GM10248 (cell line): ENCODE results near the gene RSBN1.

Experiments
- CTCF ChIA-PET: fragments of 300-600 bp; sonication (Branson Sonifier 250); formaldehyde crosslinking; extraction: SDS; loops from one replicate; lab custom pipeline; 2021; ENCODE audit warnings: antibody characterized with exemption; lab: Yijun Ruan, JAX
- POLR2A ChIA-PET: fragments of 350-650 bp; sonication (Branson Sonifier 250); formaldehyde crosslinking; extraction: SDS; loops from one replicate; lab custom pipeline; 2020; ENCODE audit warnings: antibody characterized with exemption; lab: Yijun Ruan, JAX
- DNase-seq: peaks from one replicate; pipeline ENCODE4 v3.0.0; 2012; ENCODE audit errors: extremely low spot score
- TF ChIP-seq, protein P1 (sequence below): IDR thresholded peaks from 2 replicates; pipeline ENCODE4 v1.5.1; 2012; ENCODE audit warnings: mild to moderate bottlenecking, low read depth; ENCODE audit errors: extremely low read depth, missing control alignments, control extremely low read depth

Gene RSBN1

DNA sequence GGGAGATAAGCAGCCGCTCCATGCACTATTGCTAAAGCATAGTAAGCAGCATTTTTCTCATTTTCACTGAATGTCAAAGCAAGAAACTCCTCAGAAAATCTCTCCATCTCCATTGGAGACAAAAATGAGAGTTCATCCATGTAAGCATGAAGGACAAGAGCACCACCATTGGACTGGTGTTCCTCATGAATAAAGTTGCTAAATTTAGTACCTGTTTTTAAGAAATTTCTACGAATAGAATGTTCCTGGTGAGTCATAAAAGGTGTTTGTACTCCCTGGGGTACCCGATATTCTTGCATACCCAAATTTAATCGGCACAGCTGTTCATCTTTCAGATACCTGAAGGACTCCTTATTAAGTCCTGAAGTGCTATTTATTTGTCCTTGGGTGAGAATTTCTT lies 14.8 kb downstream of the RSBN1 start:
- no peak for DNase-seq
- TF ChIP-seq, protein P1, sequence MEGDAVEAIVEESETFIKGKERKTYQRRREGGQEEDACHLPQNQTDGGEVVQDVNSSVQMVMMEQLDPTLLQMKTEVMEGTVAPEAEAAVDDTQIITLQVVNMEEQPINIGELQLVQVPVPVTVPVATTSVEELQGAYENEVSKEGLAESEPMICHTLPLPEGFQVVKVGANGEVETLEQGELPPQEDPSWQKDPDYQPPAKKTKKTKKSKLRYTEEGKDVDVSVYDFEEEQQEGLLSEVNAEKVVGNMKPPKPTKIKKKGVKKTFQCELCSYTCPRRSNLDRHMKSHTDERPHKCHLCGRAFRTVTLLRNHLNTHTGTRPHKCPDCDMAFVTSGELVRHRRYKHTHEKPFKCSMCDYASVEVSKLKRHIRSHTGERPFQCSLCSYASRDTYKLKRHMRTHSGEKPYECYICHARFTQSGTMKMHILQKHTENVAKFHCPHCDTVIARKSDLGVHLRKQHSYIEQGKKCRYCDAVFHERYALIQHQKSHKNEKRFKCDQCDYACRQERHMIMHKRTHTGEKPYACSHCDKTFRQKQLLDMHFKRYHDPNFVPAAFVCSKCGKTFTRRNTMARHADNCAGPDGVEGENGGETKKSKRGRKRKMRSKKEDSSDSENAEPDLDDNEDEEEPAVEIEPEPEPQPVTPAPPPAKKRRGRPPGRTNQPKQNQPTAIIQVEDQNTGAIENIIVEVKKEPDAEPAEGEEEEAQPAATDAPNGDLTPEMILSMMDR = no peak
- ChIA-PET CTCF (interaction anchor here (1.2 to 3.0 kb wide), 5 partner anchors 9 to 37 kb away, joined by 3 to 11 read pairs (median 5); no protein-coding TSS in a partner anchor), POLR2A (no interaction called here)

- POLR2A ChIA-PET = interaction anchor here (0.6 to 1.3 kb wide), 2 partner anchors 15 to 18 kb away, joined by 3 read pairs; partner anchors contain the start of gene RSBN1
- TF ChIP-seq, protein P1 = no peak
- DNase-seq = no peak
- CTCF ChIA-PET = interaction anchor here (0.6 to 2.3 kb wide), 4 partner anchors 10 to 17 kb away, joined by 3 to 6 read pairs (median 5); no protein-coding TSS in a partner anchor
Measured at GRCh38 chr1:113793878-113794834, 18.1 kb downstream of the RSBN1 start.

GRCh38 chr1:113792986-113793385 lies 19.3 kb downstream of the RSBN1 start:
- POLR2A ChIA-PET = interaction anchor here (1.3 kb wide), 1 partner anchor 19 kb away, joined by 3 read pairs; the partner anchor contains the start of gene RSBN1
- TF ChIP-seq, protein P1 = no peak
- CTCF ChIA-PET = interaction anchor here (0.7 to 1.5 kb wide), 3 partner anchors 11 to 13 kb away, joined by 3 to 4 read pairs (median 4); no protein-coding TSS in a partner anchor
- DNase-seq = no peak

GRCh38 chr1:113792471-113792870 lies 19.8 kb downstream of the RSBN1 start:
- no peak for DNase-seq
- TF ChIP-seq, protein P1 = no peak
- ChIA-PET CTCF (interaction anchor here (0.7 to 1.5 kb wide), 3 partner anchors 11 to 13 kb away, joined by 3 to 4 read pairs (median 4); no protein-coding TSS in a partner anchor), POLR2A (interaction anchor here (1.3 kb wide), 1 partner anchor 20 kb away, joined by 3 read pairs; the partner anchor contains the start of gene RSBN1)

DNA sequence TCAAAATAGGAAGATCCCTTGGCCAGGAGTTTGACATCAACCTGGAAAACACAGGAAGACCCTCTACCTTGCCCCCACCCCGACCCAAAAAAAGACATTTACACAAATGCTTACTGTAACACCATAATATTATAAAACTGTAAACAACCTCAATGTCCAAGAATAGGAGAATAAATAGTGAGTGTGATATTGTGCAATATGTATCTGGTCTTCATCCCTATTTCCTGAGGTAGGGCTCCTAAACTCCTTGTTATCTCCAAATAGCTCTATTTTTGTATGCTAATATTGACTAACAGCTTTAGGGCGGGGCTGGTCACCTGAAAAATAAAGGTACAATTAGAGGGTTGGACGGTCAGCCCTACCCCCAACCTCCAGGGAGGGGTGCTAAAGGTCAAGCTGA lies 23.5 kb downstream of the RSBN1 start:
- ChIA-PET CTCF (interaction anchor here (1.2 to 2.3 kb wide), 3 partner anchors 9 to 29 kb away, joined by 4 to 11 read pairs (median 6); no protein-coding TSS in a partner anchor), POLR2A (no interaction called here)
- no peak for DNase-seq
- TF ChIP-seq, protein P1 = no peak

GRCh38 chr1:113787663-113788062 lies 24.6 kb downstream of the RSBN1 start:
- POLR2A ChIA-PET = no interaction called here

More at GRCh38 chr1:113787663-113788062, 24.6 kb downstream of the RSBN1 start:
- no peak for DNase-seq
- CTCF ChIA-PET = interaction anchor here (2.0 to 2.3 kb wide), 2 partner anchors 10 to 28 kb away, joined by 6 to 11 read pairs; no protein-coding TSS in a partner anchor
- TF ChIP-seq, protein P1 = no peak
